ENCODE data around the gene ASXL2. TPM values are rescaled to one million over a fixed set of nuclear protein-coding genes. Genes with fewer than 3 reads are reported as not detected.

ASXL2 gene
- total and polyA plus RNA-seq, 2 of the 13 experiments (the other 11 are each of a cell fraction or from before 2014, with no cell fraction given), result 12.1 to 19.2 TPM

- TF ChIP-seq ZNF614 (CRISPR knock-in tag; IDR thresholded peaks at IDR 0.05; ENCODE audit: borderline replicate concordance) (no peak), ETV6 (CRISPR knock-in tag; conservative IDR thresholded peaks at IDR 0.05) (no peak), ZNF749 (CRISPR knock-in tag; IDR thresholded peaks at IDR 0.05; ENCODE audit: borderline replicate concordance) (no peak), HNRNPUL1 (IDR thresholded peaks at IDR 0.05; ENCODE audit: low read depth, low read length) (no peak), RFX1 (IDR thresholded peaks at IDR 0.05) (no peak), SP2 (CRISPR knock-in tag; IDR thresholded peaks at IDR 0.05) (no peak), KDM2A (CRISPR knock-in tag; IDR thresholded peaks at IDR 0.05; ENCODE audit: borderline replicate concordance, low read depth) (peak; percentile 50; the same call in 1 of the 2 replicates), KDM3A (CRISPR knock-in tag; IDR thresholded peaks at IDR 0.05; ENCODE audit: low read depth) (peak; percentile 74; the same call in 1 of the 2 replicates), ZC3H4 (CRISPR knock-in tag; IDR thresholded peaks at IDR 0.05; ENCODE audit: borderline replicate concordance) (no peak), NFATC3 (CRISPR knock-in tag; IDR thresholded peaks at IDR 0.05) (no peak), XBP1 (CRISPR knock-in tag; IDR thresholded peaks at IDR 0.05) (no peak), BCL3 (CRISPR knock-in tag; IDR thresholded peaks at IDR 0.05) (no peak), BRD4 (CRISPR knock-in tag; IDR thresholded peaks at IDR 0.05) (no peak), ELF1 (CRISPR knock-in tag; IDR thresholded peaks at IDR 0.05) (0 out of 2 replicates have a peak, but pooled peaks have one; percentile 42), ZNF205 (CRISPR knock-in tag; IDR thresholded peaks at IDR 0.05) (no peak), ARID2 (CRISPR knock-in tag; IDR thresholded peaks at IDR 0.05; ENCODE audit: borderline replicate concordance) (no peak), KAT8 (CRISPR knock-in tag; IDR thresholded peaks at IDR 0.05) (peak; percentile 64), E2F2 (CRISPR knock-in tag; IDR thresholded peaks at IDR 0.05; ENCODE audit: borderline replicate concordance) (no peak), RARA (CRISPR knock-in tag; IDR thresholded peaks at IDR 0.05) (0 out of 2 replicates have a peak, but pooled peaks have one; percentile 15), ZNF124 (CRISPR knock-in tag; IDR thresholded peaks at IDR 0.05) (no peak), ZBED4 (CRISPR knock-in tag; IDR thresholded peaks at IDR 0.05; ENCODE audit: borderline replicate concordance) (no peak), ZNF850 (CRISPR knock-in tag; conservative IDR thresholded peaks at IDR 0.05) (no peak), ZNF274 (CRISPR knock-in tag; IDR thresholded peaks at IDR 0.05) (no peak), CERS6 (CRISPR knock-in tag; IDR thresholded peaks at IDR 0.05) (no peak)
These were observed 26.4 kb downstream of the ASXL2 start (continued) for GRCh38 chr2:25851740-25852503.
